HG03095 (cell line): ENCODE measurements around the gene SLC2A1.

ENCODE experiments used
- ATAC-seq: cut with Tn5 transposase; IDR thresholded peaks from one replicate; pipeline ENCODE4 v1.9.1; 2021; ENCODE audit warnings: moderate library complexity; ENCODE audit not compliant: unreplicated experiment

SLC2A1 gene

DNA sequence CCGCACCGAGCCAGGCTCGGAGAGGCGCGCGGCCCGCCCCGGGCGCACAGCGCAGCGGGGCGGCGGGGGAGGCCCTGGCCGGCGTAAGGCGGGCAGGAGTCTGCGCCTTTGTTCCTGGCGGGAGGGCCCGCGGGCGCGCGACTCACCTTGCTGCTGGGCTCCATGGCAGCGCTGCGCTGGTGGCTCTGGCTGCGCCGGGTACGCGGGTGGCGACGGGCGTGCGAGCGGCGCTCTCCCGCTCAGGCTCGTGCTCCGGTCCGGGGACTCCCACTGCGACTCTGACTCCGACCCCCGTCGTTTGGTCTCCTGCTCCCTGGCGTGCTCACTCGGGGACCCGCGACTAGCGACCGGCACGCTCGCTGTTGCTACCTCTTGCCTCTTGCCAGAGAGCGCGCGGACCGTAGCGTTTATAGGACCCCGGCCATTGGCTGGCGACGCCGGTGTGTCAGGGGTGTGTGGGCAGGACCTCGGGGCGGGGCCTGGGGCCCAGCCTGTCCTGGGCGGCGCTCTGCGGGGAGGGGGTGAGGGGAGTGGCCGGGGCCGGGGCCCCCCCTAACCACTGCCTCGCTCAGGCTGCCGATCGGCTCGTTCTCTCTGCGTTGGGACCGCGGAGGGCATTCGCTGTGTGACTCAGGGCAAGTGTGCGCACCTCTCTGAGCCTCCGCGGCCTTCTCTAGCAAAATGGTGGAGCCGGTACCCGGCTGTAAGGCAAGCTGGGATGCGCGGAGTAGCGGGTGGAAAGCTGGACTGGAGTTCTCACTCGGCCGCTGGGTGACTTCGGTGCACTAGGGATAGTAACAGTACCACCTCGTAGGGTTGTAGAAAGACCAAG lies at the start of gene SLC2A1:
Gene SLC2A1 (minus strand): TSS at position 381 of the 832 bp plus-strand sequence. CDS start 217 bp downstream, at position 164.
- ATAC-seq, result peak; percentile 76

DNA sequence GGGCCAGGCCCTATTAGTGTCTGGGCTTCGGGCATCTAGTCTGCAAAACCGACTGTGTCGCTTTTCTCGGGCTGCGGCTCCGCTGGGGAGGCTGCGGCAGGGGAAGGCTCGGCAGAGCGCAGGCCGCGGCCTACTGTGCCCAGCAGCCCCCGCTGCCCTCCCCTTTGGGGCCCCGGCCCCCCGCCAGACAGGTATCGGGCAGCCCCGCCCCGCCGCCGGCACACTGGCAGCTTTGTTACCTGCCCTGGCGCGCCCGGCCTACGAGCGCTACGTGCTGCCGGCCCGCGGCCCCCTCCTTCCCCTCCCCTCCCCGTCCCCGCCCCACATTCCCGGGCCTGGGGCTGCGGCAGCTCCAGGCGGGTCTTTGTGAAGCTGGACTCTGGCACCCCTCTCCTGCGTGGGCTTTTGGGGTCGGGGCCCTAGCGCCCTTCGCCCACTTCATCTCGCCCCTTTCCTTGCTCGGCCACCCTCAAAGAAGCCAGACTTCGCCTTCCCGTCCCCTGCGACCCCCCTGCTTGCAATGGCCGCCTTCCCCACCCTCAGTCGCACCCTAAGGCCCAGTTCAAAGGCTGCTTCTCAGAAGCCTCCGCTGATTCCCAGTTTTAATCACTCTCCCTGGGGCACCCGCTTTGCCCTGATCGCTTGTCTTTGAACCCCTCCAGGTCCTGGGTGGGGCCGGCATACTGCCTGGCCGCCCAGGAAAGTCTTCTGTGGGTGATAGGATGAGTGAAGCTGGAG lies 48.9 kb upstream of the SLC2A1 start:
- no peak for ATAC-seq

GRCh38 chr1:43005460-43006361 lies 47.0 kb upstream of the SLC2A1 start:
- ATAC-seq, result no peak

- no peak for ATAC-seq
These were observed 46.2 kb upstream of the SLC2A1 start for GRCh38 chr1:43004587-43005459.

DNA sequence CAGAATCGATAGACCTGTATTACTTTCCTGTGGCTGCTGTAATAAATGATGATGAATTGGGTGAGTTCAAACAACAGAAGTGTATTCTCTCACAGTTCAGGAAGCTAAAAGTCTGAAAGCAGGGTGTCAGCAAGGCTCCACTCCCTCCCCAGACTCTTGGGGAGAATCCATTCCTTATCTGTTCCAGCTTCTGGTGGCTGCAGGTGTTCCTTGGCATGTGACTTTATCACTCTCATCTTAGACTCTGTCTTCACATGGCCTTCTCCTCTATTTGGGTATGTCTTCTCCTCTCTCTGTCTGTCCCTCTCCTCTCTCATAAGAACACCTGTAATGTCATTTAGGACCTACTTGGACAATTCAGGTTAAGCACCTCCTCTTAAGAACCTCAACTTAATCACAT lies 44.1 kb upstream of the SLC2A1 start:
- ATAC-seq, result no peak

DNA sequence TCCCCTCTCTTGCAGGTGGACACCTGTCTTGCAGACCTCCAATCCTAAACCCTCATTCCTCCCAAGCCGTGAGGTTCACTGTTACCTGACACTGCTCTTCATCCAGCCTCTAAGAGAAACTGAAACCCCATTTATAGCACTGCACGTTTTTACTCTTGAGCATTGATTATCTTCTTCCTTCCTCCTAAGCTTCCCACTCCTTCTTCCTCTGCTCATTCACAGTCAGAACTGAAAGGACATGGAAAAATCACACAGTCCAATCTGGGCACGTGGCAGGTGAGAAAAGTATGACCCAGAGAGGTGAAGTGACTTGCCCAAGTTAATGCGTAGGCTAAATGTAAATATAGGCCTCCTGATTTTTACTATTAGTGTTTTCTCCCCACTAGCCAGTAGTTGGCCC lies 43.4 kb upstream of the SLC2A1 start:
- ATAC-seq, result no peak

DNA sequence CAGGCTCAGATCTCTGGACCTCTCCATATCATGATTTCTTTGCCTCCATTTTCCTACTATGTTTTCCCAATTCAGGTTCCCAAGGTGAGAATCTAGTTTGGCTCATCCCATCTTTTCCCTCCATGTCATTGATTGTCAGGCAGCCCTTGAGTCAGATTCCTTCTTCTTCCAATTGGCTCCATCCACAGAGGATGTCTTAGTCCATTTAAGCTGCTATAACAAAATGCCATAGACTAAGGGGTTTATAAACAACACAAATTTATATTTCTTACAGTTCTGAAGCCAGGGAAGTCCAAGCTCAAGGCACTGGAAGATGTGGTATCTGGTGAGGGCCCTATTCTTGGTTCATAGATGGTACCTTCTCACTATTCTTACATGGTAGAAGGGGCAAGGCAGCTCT lies 42.8 kb upstream of the SLC2A1 start:
- ATAC-seq, result no peak

GRCh38 chr1:43000271-43000670 lies 41.6 kb upstream of the SLC2A1 start:
- ATAC-seq, result no peak

- ATAC-seq, result no peak
These were observed 40.6 kb upstream of the SLC2A1 start for GRCh38 chr1:42999308-42999707.

GRCh38 chr1:42998386-42998785 lies 39.7 kb upstream of the SLC2A1 start:
- no peak for ATAC-seq

DNA sequence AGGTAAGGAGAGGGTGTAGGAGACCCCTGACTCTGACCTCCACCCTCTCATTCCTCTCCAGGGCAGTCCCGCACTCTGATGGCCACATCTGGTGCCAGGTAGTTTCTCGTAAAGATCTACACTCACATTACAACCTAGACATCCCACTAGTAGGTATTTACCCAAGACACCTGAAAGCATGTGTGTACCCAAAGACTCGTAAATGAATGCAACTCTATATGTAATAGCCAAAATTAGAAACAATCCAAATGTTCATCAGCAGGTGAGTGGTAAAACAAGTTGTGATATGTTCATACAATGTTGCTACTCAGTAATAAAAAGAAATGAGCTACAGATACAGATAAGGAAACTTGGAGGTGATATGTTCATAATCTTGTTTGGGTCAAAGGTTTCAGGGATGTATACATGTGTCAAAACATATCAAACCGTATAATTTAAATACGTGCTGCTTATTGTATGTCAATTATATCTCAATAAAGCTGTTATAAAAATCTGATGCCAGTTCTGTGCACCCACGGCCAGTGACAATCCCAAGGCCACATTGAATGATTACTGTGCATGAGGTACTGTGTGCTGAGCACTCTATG lies 37.8 kb upstream of the SLC2A1 start:
- no peak for ATAC-seq

DNA sequence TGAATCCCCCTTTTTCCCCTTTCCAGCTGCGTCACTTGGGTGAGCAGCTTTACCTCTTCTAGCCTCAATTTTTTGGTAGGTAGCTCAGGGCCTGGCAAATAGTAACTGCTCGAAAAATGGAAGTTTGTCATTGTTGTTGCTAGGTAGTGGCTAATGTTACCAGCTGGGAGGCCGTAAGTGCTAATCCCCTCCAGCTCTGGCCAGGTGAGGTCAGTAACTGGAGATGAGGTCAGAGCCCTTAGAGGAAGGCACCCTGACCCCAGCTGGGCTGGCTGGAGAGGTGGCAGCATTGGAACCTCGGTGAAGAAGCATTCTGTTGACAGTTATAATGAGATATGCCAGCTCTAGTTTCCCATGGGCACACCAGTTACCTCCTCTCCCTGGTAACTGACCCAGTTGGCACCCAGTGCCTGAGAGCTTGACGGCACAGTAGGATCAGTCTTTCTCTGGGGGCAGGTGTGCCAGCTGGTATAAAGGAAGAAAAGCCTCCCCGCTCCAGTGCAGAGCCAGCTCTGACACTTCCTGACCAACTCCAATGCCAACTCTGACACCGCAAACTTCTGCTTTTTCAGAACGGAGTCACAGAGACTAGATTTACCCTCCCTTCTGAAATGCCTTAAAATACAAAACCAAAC lies 35.0 kb upstream of the SLC2A1 start:
- no peak for ATAC-seq

- ATAC-seq, result no peak
These were observed 33.4 kb upstream of the SLC2A1 start for GRCh38 chr1:42992054-42992571.

- no peak for ATAC-seq
These were observed 32.2 kb upstream of the SLC2A1 start for GRCh38 chr1:42990757-42991346.

DNA sequence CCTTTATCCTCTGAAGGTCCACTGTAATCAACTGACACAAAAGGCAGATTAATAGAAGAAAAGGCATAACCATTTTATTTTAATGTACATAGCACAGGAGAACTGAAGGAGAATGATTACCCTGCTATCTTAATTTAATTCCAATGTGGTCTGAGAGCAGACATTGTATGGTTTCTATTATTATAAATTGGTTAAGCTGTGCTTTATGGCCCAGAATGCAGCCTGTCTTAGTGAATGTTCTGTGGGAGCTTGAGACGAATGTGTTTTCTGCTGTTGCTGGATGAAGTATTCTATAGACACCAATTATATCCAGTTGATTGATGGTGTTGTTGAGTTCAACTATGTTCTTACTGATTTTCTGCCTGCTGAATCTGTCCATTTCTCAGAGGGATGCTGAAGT lies 25.0 kb upstream of the SLC2A1 start:
- no peak for ATAC-seq

DNA sequence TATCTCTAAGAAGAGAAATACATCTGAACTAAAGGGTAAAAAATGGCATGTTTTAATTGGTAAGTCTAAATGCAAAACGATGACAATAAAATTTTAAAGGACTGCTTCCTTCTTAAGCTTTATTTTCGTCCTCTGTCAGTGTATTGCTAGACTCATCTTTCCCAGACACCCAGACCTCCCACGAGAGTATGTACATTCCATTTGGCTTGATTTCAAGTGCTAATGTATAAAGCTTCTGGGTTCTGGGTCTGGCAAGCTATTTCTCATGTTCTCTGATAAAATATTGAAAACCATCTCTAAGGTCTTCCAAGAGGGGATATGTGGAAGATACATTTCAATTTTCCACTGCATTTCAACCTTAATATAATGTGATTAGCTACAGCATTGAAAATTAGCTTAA lies 24.6 kb upstream of the SLC2A1 start:
- no peak for ATAC-seq

- ATAC-seq, result no peak
These were observed 24.0 kb upstream of the SLC2A1 start for GRCh38 chr1:42982641-42983040.

GRCh38 chr1:42981871-42982270 lies 23.2 kb upstream of the SLC2A1 start:
- ATAC-seq, result no peak
